Ovary (tissue), 9 donors: ENCODE measurements around the gene RGS17. TPM values are rescaled to one million over a fixed set of nuclear protein-coding genes. Genes with fewer than 3 reads are reported as not detected.

ENCODE experiments used
- DNase-seq, 5 donors: peaks; one replicate each; pipeline ENCODE4 v3.0.0-alpha.2; 2019 to 2020
- H3K27ac ChIP-seq, 2 donors: fragments of 200-600 bp; one replicate each; pipeline versions ENCODE4 v1.5.1 to v1.8.0; 2019 to 2022
- H3K27me3 ChIP-seq: fragments of 200-600 bp; one replicate; pipeline ENCODE4 v1.8.0; 2022
- H3K36me3 ChIP-seq: fragments of 200-600 bp; sonication (generic); one replicate; pipeline ENCODE4 v1.5.1; 2019
- H3K4me1 ChIP-seq: one replicate; pipeline ENCODE4 v1.8.1; 2013; ENCODE audit warnings: mild to moderate bottlenecking, moderate library complexity; ENCODE audit not compliant: insufficient read depth
- H3K4me3 ChIP-seq: fragments of 200-600 bp; sonication (generic); one replicate; pipeline ENCODE4 v1.5.1; 2017
- H3K9me3 ChIP-seq, 2 donors: fragments of 200-600 bp in 1 of 2; sonication (generic) in 1 of 2; one replicate each; pipeline versions ENCODE4 v1.5.1 to v1.8.1; 2013 to 2019; ENCODE audit warnings: mild to moderate bottlenecking in 1 of 2, moderate library complexity in 1 of 2
- CTCF ChIP-seq, 3 donors: fragments of 450-650 bp in 2 of 3; fragments of 200-600 bp in 1 of 3; IDR thresholded peaks; one replicate each; pipeline versions ENCODE4 v1.5.1 to v1.8.0; 2016 to 2022; ENCODE audit warnings: antibody characterized with exemption in 3 of 3, mild to moderate bottlenecking in 1 of 3
- EP300 ChIP-seq: sonication (generic); formaldehyde crosslinking; IDR thresholded peaks from one replicate; pipeline ENCODE4 v1.6.1; 2017; ENCODE audit warnings: antibody characterized with exemption
- POLR2A ChIP-seq: fragments of 450-650 bp; IDR thresholded peaks from one replicate; pipeline ENCODE4 v1.6.1; 2017; ENCODE audit warnings: antibody characterized with exemption, mild to moderate bottlenecking, moderate library complexity
- WGBS, 3 donors: extraction: QIAGEN DNeasy Blood & Tissue Kit in 1 of 3; methylation state at CpG; one replicate each; pipeline versions ENCODE4 v1.1.5 to v1.1.7; 2013 to 2017; 5-methylcytosine and 5-hydroxymethylcytosine counted together
- intact Hi-C, 4 donors: fragments of 100-400 bp; cut with DNase I; formaldehyde crosslinking; loops; one replicate each; pipeline versions ENCODE4 v1.11.0 to v1.15.1; 2022 to 2023
- polyA plus RNA-seq, 2 donors: library from polyadenylated mRNA; stranded (reverse); fragments of 200-250 nt in 1 of 2; fragments of 350-450 nt in 1 of 2; fragmentation: Illumina TruSeq in 1 of 2; extraction: RNeasy Lipid Tissue Mini Kit (QIAGEN cat#74804) in 1 of 2; gene quantifications; one replicate each; pipeline ENCODE4 v1.2.3, GENCODE V29; 2013 to 2014
- total RNA-seq, 7 donors: library from RNA; depleted of rRNA in 2 of 7; stranded (reverse); fragments of >200 nt in 2 of 7; fragmentation: NEBNext Ultra II Directional in 3 of 7; extraction: Animal tissue kit (Norgen Biotek cat#: 25700) in 3 of 7; gene quantifications; one replicate each; pipeline versions ENCODE4 v1.1.0 to v1.2.4, GENCODE V29; 2016 to 2023
- donor health status: DM: no; HTN: no; CAD: no; lungs with moderate emphysema.
- donor health status: DM: no; HTN: no; CAD: no.
- donor health status: Bipolar disorder and iron deficiency.
- donor health status: DM: yes; HTN: yes; CAD: no.
- donor health status: DM: no; HTN: no; CAD: no.
- donor health status: DM: yes; HTN: yes; CAD: no.

RGS17 gene
- total and polyA plus RNA-seq, 9 donors: 0.30 to 0.95 (median 0.46) TPM

DNA sequence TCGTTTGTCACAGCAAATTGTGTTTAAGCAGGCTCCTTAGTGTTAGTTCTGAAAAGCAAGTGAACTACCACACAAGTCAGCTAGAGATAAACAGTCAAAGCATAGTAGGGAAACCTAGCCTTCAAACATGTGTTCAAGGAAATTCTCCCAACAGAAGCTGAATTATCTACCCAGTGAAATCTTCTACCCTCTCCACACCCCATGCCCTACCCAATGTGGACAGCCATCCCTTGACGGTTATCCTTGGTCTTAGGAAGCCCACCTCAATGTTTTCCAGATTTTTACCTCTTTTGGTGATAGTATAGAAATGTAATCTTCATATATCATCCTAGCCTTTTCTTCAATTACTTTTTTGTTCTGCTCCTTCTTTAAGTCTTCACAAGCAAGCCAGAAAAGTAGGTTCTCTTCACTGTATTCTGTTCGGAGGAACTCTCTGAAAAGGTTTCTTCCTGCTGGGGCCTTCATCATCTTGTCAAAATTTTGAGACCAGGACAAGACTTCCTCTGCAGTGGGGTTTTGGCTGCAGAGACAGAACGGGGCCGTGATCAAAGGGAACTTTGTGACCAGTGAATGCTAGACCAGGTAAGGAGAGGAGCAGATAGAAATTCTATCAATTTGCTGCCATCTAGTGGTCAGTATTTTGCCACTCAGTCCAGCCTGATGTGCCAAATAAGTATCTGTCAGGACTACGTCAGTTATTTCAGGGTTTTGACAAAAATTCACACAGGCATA, 106.9 kb downstream of the RGS17 start:
- Histone ChIP-seq H3K4me1 (no peaks in the 10 kb centered on the region), H3K9me3 (no peaks in the 10 kb centered on the region), H3K27ac (no peak overlapping the region), H3K4me3 (no peak overlapping the region), H3K36me3 (no peaks in the 10 kb centered on the region), H3K27me3 (no peaks in the 10 kb centered on the region)
- intact Hi-C loops: loop anchor here in 1 of 4 donors (10.0 kb wide), 1 partner anchor 159 kb away; no protein-coding TSS in a partner anchor
- TF ChIP-seq CTCF (IDR thresholded peaks at IDR 0.05) (peak; percentile 47 to 56 (median 48)), POLR2A (no peak)
- WGBS, 3 donors: 46 to 47% (median 47%) methylated on average over 6 of the region's 6 CpGs
- peak in 2 of 5 donors; percentile 14 to 34 for DNase-seq

- TF ChIP-seq CTCF (IDR thresholded peaks at IDR 0.05) (no peak), POLR2A (no peak), EP300 (no peak)
- no peak overlapping the region for H3K4me3 ChIP-seq
- 95 to 97% (median 95%) methylated on average over 3 of the region's 3 CpGs for WGBS, 3 donors
- intact Hi-C loops: no loop called here
- H3K36me3 ChIP-seq: no peaks in the 10 kb centered on the region
- no peak overlapping the region for H3K27ac ChIP-seq
- H3K27me3 ChIP-seq: no peaks in the 10 kb centered on the region
- no peaks in the 10 kb centered on the region for H3K4me1 ChIP-seq
- no peak for DNase-seq
- H3K9me3 ChIP-seq: no peaks in the 10 kb centered on the region
Measured at GRCh38 chr6:153018355-153018754, 112.7 kb downstream of the RGS17 start.

- no peak overlapping the region for H3K4me3 ChIP-seq
- H3K27ac ChIP-seq: no peak overlapping the region
- intact Hi-C loops: no loop called here
- no peaks in the 10 kb centered on the region for H3K36me3 ChIP-seq
- DNase-seq: no peak
- no peaks in the 10 kb centered on the region for H3K27me3 ChIP-seq
- no peaks in the 10 kb centered on the region for H3K9me3 ChIP-seq
- 82 to 88% (median 82%) methylated on average over 3 of the region's 3 CpGs for WGBS, 3 donors
- TF ChIP-seq EP300 (no peak), POLR2A (no peak), CTCF (IDR thresholded peaks at IDR 0.05) (no peak)
- no peaks in the 10 kb centered on the region for H3K4me1 ChIP-seq
Measured at GRCh38 chr6:153016846-153017245, 114.2 kb downstream of the RGS17 start.

- TF ChIP-seq EP300 (no peak), POLR2A (no peak), CTCF (IDR thresholded peaks at IDR 0.05) (no peak)
- no peaks in the 10 kb centered on the region for H3K4me1 ChIP-seq
- no peaks in the 10 kb centered on the region for H3K36me3 ChIP-seq
- no peaks in the 10 kb centered on the region for H3K27me3 ChIP-seq
- H3K27ac ChIP-seq: no peak overlapping the region
- no peak overlapping the region for H3K4me3 ChIP-seq
- H3K9me3 ChIP-seq: no peaks in the 10 kb centered on the region
- intact Hi-C loops: no loop called here
- DNase-seq: no peak
- 87 to 89% (median 88%) methylated on average over 4 of the region's 4 CpGs for WGBS, 3 donors
Measured at GRCh38 chr6:153015094-153015640, 115.9 kb downstream of the RGS17 start.
